Hepatocyte (in vitro differentiated cells): ENCODE data around the gene NOL11. TPM values are rescaled to one million over a fixed set of nuclear protein-coding genes. Genes with fewer than 3 reads are reported as not detected.

Experiments
- DNase-seq: peaks from one replicate; pipeline ENCODE4 v3.0.0-alpha.2; 2016; ENCODE audit warnings: low spot score
- H2AFZ ChIP-seq: fragments of 200-600 bp; sonication (generic); 2 replicates; pipeline ENCODE4 v1.6.0; 2016; ENCODE audit warnings: antibody characterized with exemption, mild to moderate bottlenecking
- H3K27ac ChIP-seq: fragments of 200-600 bp; sonication (generic); 2 replicates; pipeline ENCODE4 v1.5.1; 2016; ENCODE audit warnings: mild to moderate bottlenecking
- H3K27me3 ChIP-seq: fragments of 200-600 bp; sonication (generic); 2 replicates; pipeline ENCODE4 v1.6.1; 2016
- H3K36me3 ChIP-seq: fragments of 200-600 bp; sonication (generic); replicated peaks from 2 replicates; pipeline ENCODE4 v1.5.1; 2016; ENCODE audit warnings: low read depth; ENCODE audit not compliant: insufficient read depth
- H3K4me1 ChIP-seq: fragments of 200-600 bp; sonication (generic); 2 replicates; pipeline ENCODE4 v1.5.1; 2016; ENCODE audit warnings: mild to moderate bottlenecking, moderate library complexity; ENCODE audit not compliant: insufficient read depth
- H3K4me2 ChIP-seq: fragments of 200-600 bp; sonication (generic); 2 replicates; pipeline ENCODE4 v1.6.0; 2016
- H3K4me3 ChIP-seq: fragments of 200-600 bp; sonication (generic); 2 replicates; pipeline ENCODE4 v1.5.1; 2016; ENCODE audit warnings: mild to moderate bottlenecking
- H3K79me2 ChIP-seq: fragments of 200-600 bp; sonication (generic); 2 replicates; pipeline ENCODE4 v1.6.0; 2017; ENCODE audit warnings: mild to moderate bottlenecking
- H3K9me2 ChIP-seq: fragments of 200-600 bp; sonication (generic); replicated peaks from 2 replicates; pipeline ENCODE4 v1.6.0; 2017; ENCODE audit warnings: mild to moderate bottlenecking; ENCODE audit not compliant: insufficient read depth
- H3K9me3 ChIP-seq: fragments of 200-600 bp; sonication (generic); 2 replicates; pipeline ENCODE4 v1.5.1; 2016; ENCODE audit warnings: low read depth, mild to moderate bottlenecking
- H4K20me1 ChIP-seq: fragments of 200-600 bp; sonication (generic); 2 replicates; pipeline ENCODE4 v1.6.0; 2016; ENCODE audit warnings: mild to moderate bottlenecking; ENCODE audit not compliant: insufficient read depth, poor library complexity, severe bottlenecking
- CTCF ChIP-seq: fragments of 200-600 bp; sonication (generic); IDR thresholded peaks from 2 replicates; pipeline ENCODE4 v1.5.1; 2016; ENCODE audit warnings: antibody characterized with exemption, mild to moderate bottlenecking; ENCODE audit not compliant: poor library complexity
- EZH2 ChIP-seq: fragments of 200-600 bp; sonication (generic); IDR thresholded peaks from 2 replicates; pipeline ENCODE4 v1.6.1; 2016; ENCODE audit warnings: antibody characterized with exemption, mild to moderate bottlenecking, borderline replicate concordance
- EZH2phosphoT487 ChIP-seq: fragments of 200-600 bp; sonication (generic); IDR thresholded peaks from one replicate; pipeline ENCODE4 v1.6.1; 2018; ENCODE audit warnings: antibody characterized with exemption, mild to moderate bottlenecking, low read depth, moderate library complexity; ENCODE audit not compliant: unreplicated experiment, severe bottlenecking
- WGBS: methylation state at CpG from one replicate; pipeline ENCODE4 v1.1.6; 2016; ENCODE audit warnings: low lambda C conversion rate; ENCODE audit errors: missing lambda C conversion rate; 5-methylcytosine and 5-hydroxymethylcytosine counted together
- polyA plus RNA-seq: library from polyadenylated mRNA; unstranded; fragments of >200 nt; fragmentation: Nextera tagmentation; extraction: Ambion mirVana; gene quantifications from 2 replicates; pipeline ENCODE4 v1.2.1, GENCODE V29; 2016
- total RNA-seq: library from RNA; depleted of rRNA; stranded (reverse); fragments of >200 nt; gene quantifications from 2 replicates; pipeline ENCODE4 v1.2.3, GENCODE V29; 2014

The NOL11 gene
- 35.7 and 41.4 TPM in 2 replicates for total RNA-seq
- polyA plus RNA-seq, result 20.2 and 23.7 TPM in 2 replicates

- H3K27ac ChIP-seq, result peak within 1 kb of the TSS; percentile 92
- H3K9me2 ChIP-seq, result no peaks in the 10 kb centered on the region
- H2AFZ ChIP-seq, result peak within 1 kb of the TSS; percentile 88
- H3K36me3 ChIP-seq, result no peaks in the 10 kb centered on the region
- peak; percentile 99 for TF ChIP-seq CTCF
- no peak for TF ChIP-seq EZH2phosphoT487
- no peak for TF ChIP-seq EZH2
- H4K20me1 ChIP-seq, result no peaks in the 10 kb centered on the region
- H3K4me1 ChIP-seq, result peaks cover 8% of the 10 kb centered on the region
- peak within 1 kb of the TSS; percentile 74 for H3K4me3 ChIP-seq
- DNase-seq, result peak; percentile 99
- peak within 1 kb of the TSS; percentile 92 for H3K4me2 ChIP-seq
- WGBS, result under 1% methylated on average over 49 of the region's 49 CpGs
- H3K27me3 ChIP-seq, result no peaks in the 10 kb centered on the region
- H3K79me2 ChIP-seq, result peaks cover 24% of the 10 kb centered on the region
- no peaks in the 10 kb centered on the region for H3K9me3 ChIP-seq
These were observed at the start of gene NOL11 for GRCh38 chr17:67717624-67718324. NOL11 (plus strand) TSS chr17:67717936; CDS start chr17:67717948, 12 bp downstream.

- H3K79me2 ChIP-seq, result no peaks in the 10 kb centered on the region
- WGBS, result 58% methylated on average over 3 of the region's 3 CpGs
- no peaks in the 10 kb centered on the region for H3K36me3 ChIP-seq
- no peak for DNase-seq
- H3K4me3 ChIP-seq, result no peak overlapping the region
- H3K9me3 ChIP-seq, result no peaks in the 10 kb centered on the region
- TF ChIP-seq CTCF (no peak), EZH2phosphoT487 (no peak), EZH2 (no peak)
- H3K27ac ChIP-seq, result no peak overlapping the region
- H3K9me2 ChIP-seq, result no peaks in the 10 kb centered on the region
- H2AFZ ChIP-seq, result no peak overlapping the region
- H3K4me2 ChIP-seq, result no peak overlapping the region
- no peaks in the 10 kb centered on the region for H3K27me3 ChIP-seq
- H4K20me1 ChIP-seq, result no peaks in the 10 kb centered on the region
- H3K4me1 ChIP-seq, result no peaks in the 10 kb centered on the region
These were observed 46.2 kb upstream of the NOL11 start for GRCh38 chr17:67671493-67671892.

- Histone ChIP-seq H3K79me2 (no peaks in the 10 kb centered on the region), H3K4me2 (no peak overlapping the region), H3K4me3 (no peak overlapping the region), H3K27ac (no peak overlapping the region), H3K9me3 (no peaks in the 10 kb centered on the region), H3K27me3 (no peaks in the 10 kb centered on the region), H4K20me1 (no peaks in the 10 kb centered on the region), H3K4me1 (no peaks in the 10 kb centered on the region), H3K9me2 (no peaks in the 10 kb centered on the region), H2AFZ (no peak overlapping the region), H3K36me3 (no peaks in the 10 kb centered on the region)
- no peak for DNase-seq
- no peak for TF ChIP-seq EZH2
- no peak for TF ChIP-seq CTCF
- TF ChIP-seq EZH2phosphoT487, result no peak
- WGBS, result 89% methylated on average over 10 of the region's 10 CpGs
These were observed 45.0 kb upstream of the NOL11 start for GRCh38 chr17:67672592-67673335.
